Right atrium auricular region (tissue), 2 donors: ENCODE measurements around the gene ANO3. TPM values are rescaled to one million over a fixed set of nuclear protein-coding genes. Genes with fewer than 3 reads are reported as not detected.

ENCODE experiments used
- DNase-seq: peaks from one replicate; pipeline ENCODE4 v3.0.0-alpha.2; 2019; ENCODE audit warnings: low spot score
- H3K27ac ChIP-seq, 2 donors: fragments of 200-600 bp; sonication (generic); 1 replicate in 1 of 2; 2 replicates in 1 of 2; pipeline ENCODE4 v1.5.1; 2016 to 2019
- H3K27me3 ChIP-seq, 2 donors: fragments of 200-600 bp; sonication (generic); one replicate each; pipeline versions ENCODE4 v1.5.1 to v1.6.0; 2017 to 2019
- H3K36me3 ChIP-seq: fragments of 200-600 bp; sonication (generic); one replicate; pipeline ENCODE4 v1.5.1; 2016
- H3K4me1 ChIP-seq, 2 donors: fragments of 200-600 bp; sonication (generic); one replicate each; pipeline versions ENCODE4 v1.5.1 to v1.6.0; 2017 to 2019
- H3K4me3 ChIP-seq, 2 donors: fragments of 200-600 bp; sonication (generic); 1 replicate in 1 of 2; 2 replicates in 1 of 2; pipeline ENCODE4 v1.5.1; 2017 to 2019; ENCODE audit warnings: mild to moderate bottlenecking in 1 of 2, moderate library complexity in 1 of 2
- H3K9me3 ChIP-seq, 2 donors: fragments of 200-600 bp; sonication (generic); one replicate each; pipeline ENCODE4 v1.5.1; 2019
- total RNA-seq, 2 donors: library from RNA; depleted of rRNA; stranded (reverse); fragments of >200 nt; gene quantifications; one replicate each; pipeline ENCODE4 v1.1.0, GENCODE V29; 2016
- TF ChIP-seq, protein P1 (sequence below), 2 donors: fragments of 200-600 bp; sonication (generic); IDR thresholded peaks; one replicate each; pipeline ENCODE4 v1.5.1; 2019; ENCODE audit warnings: antibody characterized with exemption in 2 of 2

ANO3 gene
- total RNA-seq, 2 donors from 2014 or later, result 0.16 TPM; not detected in 1

DNA sequence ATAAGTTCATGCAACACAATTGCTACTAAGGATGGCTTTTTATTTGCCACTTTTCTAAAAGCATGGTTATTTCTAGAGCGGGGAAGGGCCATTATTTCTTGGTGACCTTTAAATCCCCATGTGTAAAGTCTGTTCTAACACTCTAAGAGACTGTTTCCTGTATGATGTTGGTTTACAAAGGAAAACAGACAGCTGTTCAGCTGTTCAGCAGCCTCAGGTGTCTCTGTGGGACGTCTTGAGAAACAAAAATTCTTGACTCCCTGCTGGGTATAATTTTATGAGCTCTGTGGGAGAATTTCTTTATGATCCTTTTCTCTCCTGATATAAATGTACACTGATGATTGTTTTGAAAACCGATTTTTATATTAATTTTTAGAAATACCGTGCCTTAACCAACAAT is 226.3 kb downstream of the ANO3 start:
- no peaks in the 10 kb centered on the region for H3K36me3 ChIP-seq
- H3K4me3 ChIP-seq, result no peak overlapping the region
- H3K27me3 ChIP-seq, result no peaks in the 10 kb centered on the region
- DNase-seq, result no peak
- H3K27ac ChIP-seq, result no peak overlapping the region
- H3K4me1 ChIP-seq, result no peaks in the 10 kb centered on the region
- H3K9me3 ChIP-seq, result no peaks in the 10 kb centered on the region
- TF ChIP-seq, protein P1, sequence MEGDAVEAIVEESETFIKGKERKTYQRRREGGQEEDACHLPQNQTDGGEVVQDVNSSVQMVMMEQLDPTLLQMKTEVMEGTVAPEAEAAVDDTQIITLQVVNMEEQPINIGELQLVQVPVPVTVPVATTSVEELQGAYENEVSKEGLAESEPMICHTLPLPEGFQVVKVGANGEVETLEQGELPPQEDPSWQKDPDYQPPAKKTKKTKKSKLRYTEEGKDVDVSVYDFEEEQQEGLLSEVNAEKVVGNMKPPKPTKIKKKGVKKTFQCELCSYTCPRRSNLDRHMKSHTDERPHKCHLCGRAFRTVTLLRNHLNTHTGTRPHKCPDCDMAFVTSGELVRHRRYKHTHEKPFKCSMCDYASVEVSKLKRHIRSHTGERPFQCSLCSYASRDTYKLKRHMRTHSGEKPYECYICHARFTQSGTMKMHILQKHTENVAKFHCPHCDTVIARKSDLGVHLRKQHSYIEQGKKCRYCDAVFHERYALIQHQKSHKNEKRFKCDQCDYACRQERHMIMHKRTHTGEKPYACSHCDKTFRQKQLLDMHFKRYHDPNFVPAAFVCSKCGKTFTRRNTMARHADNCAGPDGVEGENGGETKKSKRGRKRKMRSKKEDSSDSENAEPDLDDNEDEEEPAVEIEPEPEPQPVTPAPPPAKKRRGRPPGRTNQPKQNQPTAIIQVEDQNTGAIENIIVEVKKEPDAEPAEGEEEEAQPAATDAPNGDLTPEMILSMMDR (IDR thresholded peaks at IDR 0.05), result no peak

DNA sequence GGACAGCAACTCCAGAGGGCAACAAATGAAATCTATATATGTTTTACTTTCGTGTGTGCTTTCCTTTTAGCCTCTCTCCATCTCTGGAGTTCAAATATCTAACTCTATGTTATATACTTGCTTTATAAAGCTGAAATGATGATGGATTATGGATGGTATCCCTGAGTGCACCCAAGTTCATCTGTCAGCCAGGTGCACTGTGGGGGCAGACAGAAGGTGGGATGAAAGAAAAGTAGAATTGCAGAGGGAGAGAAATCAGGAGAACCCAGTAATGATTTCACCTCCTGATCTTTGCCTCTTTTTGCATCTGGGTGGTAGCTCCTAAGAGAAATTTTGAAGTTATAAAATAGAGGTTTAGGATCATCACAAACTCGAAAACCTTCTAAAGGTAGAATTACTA is 237.7 kb downstream of the ANO3 start:
- no peak overlapping the region for H3K27ac ChIP-seq

DNA sequence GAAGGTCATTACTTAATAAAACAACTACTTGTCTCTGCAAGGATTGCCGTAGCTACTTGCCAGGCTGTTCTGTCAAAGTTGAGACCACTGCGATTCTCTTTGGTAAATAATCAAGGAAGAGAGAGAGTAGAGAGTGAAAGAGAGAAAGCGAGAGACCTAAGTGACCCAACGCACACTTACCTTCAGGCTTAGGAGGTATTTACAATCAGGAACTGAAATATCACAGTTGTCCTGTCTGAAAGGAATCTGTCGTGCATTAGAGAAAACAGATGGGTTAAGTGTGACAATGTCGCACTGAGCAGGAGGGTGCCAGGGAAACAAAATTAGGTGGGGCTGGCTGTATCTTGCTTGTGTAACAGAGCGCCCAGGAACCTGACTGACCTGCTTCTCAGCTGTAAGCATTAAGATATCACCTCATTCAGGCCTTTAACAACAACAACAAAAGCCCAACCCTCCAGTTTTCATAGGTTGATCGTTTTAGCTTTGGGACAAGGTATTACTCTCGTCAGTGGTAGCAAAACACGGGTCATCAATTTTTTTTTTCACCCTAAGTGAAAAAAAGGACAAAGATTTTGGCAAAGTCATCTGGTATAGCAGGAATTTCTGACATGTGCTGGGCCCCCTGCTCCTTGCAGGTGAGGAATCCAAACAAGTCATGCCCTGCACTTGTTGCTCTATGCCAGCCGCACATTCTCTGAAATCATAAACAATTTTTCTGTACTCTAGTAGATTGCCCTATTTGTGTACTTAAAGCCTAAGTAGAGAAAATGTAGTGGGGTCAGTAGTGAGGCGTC is 240.1 kb downstream of the ANO3 start, which contains the start of gene MUC15:
Gene MUC15, minus strand, starts transcription at position 403 of the 794 bp plus-strand sequence. CDS start 5,169 bp downstream, outside the sequence.
- H3K27me3 ChIP-seq, result no peaks in the 10 kb centered on the region
- no peak within 1 kb of the TSS for H3K4me3 ChIP-seq
- H3K36me3 ChIP-seq, result no peaks in the 10 kb centered on the region
- TF ChIP-seq, protein P1 (IDR thresholded peaks at IDR 0.05), result no peak
- DNase-seq, result no peak
- H3K4me1 ChIP-seq, result no peaks in the 10 kb centered on the region
- H3K9me3 ChIP-seq, result no peaks in the 10 kb centered on the region
- no peak within 1 kb of the TSS for H3K27ac ChIP-seq

More for the DNA sequence above, 237.7 kb downstream of the ANO3 start:
- Histone ChIP-seq H3K36me3 (no peaks in the 10 kb centered on the region), H3K9me3 (no peaks in the 10 kb centered on the region), H3K4me1 (no peaks in the 10 kb centered on the region), H3K4me3 (no peak overlapping the region), H3K27me3 (no peaks in the 10 kb centered on the region)
- TF ChIP-seq, protein P1 (IDR thresholded peaks at IDR 0.05), result no peak
- DNase-seq, result no peak

DNA sequence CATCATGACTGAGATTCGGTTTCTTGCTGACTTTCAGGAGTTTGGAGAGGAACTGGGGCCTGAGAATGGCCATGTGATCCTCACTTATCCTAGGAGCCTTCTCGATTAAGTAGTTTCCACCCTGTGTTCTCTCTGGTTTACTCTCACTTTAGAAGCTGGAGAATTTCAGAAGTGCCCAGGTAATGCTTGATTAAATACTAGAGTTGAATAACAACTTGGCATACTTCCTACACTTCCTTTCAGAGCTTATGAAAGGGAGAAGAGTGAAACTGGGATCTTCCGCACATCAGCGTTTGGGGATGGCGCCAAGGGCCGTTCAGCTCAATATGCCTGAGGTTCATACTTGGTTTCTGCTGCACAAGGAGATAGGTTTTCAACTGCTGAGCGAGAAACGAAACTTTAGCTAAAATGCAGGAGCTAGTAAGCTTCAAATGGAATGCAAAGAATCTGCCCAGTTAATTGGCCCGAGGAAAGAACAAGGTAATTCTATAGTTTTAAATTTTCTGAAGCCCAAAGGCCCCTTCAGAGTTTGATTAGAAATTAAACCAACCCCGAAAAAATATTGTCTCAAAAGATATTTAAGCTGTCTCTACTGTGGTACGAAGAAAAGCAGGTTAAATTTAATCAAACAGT is 241.0 kb downstream of the ANO3 start:
- H3K27me3 ChIP-seq, result no peaks in the 10 kb centered on the region
- H3K36me3 ChIP-seq, result no peaks in the 10 kb centered on the region
- no peak for DNase-seq
- TF ChIP-seq, protein P1 (IDR thresholded peaks at IDR 0.05), result no peak
- no peaks in the 10 kb centered on the region for H3K4me1 ChIP-seq
- H3K9me3 ChIP-seq, result no peaks in the 10 kb centered on the region
- no peak overlapping the region for H3K4me3 ChIP-seq
- no peak overlapping the region for H3K27ac ChIP-seq

DNA sequence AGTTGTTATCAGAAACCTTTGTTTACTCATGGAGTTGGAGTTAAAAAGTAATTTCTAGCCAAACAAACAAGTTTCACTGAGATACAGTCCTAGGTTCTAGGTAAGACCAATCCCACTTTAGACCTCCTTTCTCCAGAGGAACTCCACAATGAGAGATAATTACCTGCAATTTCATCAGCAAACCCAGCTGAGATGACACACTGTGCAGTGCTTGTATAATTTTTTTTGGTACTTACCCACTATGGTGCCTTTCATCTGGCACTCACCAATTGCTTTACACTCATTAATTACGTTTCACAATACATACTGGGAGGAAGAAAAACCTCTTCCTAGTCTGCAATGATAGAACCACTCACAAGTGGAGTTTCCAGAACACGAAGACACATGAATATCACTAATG is 242.0 kb downstream of the ANO3 start:
- TF ChIP-seq, protein P1 (IDR thresholded peaks at IDR 0.05), result no peak
- Histone ChIP-seq H3K4me3 (no peak overlapping the region), H3K4me1 (no peaks in the 10 kb centered on the region), H3K36me3 (no peaks in the 10 kb centered on the region), H3K27me3 (no peaks in the 10 kb centered on the region), H3K27ac (no peak overlapping the region), H3K9me3 (no peaks in the 10 kb centered on the region)
- no peak for DNase-seq
